ENCODE results near the gene SEL1L3.

The SEL1L3 gene

DNA sequence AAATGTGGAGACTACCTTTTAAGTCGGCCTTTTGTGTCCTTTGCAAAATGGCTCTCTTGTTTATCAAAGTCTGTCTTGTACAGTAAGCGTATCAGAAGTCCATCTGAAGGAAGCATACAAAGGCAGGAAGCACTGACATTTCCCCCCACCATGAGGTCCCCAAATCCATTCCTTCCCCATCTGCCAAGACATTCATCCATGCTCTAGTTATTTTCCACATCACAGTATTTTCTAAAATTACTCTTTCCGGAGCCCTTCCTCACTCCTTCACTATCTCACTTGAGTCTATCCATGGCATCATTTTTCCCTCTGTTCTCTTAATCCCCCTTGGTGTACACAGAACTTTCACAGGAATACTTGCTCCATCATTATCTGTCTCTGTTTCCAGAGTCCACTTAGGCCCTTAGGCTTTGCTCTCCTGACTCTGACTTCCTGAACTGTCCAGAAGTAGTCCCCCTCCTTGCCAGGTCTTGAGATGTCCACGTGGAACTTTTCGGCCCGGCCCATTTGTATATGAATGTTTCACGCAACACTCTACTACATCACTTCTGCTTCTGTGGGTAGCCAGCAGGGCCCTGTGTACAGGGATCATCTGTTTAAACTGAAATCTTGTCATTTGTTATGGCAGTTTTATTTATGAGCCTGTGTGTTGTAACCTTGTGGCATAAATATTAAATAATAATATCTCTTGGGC, 2.1 kb downstream of the SEL1L3 start:
- TF ChIP-seq, protein P1, sequence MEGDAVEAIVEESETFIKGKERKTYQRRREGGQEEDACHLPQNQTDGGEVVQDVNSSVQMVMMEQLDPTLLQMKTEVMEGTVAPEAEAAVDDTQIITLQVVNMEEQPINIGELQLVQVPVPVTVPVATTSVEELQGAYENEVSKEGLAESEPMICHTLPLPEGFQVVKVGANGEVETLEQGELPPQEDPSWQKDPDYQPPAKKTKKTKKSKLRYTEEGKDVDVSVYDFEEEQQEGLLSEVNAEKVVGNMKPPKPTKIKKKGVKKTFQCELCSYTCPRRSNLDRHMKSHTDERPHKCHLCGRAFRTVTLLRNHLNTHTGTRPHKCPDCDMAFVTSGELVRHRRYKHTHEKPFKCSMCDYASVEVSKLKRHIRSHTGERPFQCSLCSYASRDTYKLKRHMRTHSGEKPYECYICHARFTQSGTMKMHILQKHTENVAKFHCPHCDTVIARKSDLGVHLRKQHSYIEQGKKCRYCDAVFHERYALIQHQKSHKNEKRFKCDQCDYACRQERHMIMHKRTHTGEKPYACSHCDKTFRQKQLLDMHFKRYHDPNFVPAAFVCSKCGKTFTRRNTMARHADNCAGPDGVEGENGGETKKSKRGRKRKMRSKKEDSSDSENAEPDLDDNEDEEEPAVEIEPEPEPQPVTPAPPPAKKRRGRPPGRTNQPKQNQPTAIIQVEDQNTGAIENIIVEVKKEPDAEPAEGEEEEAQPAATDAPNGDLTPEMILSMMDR (conservative IDR thresholded peaks at IDR 0.05): no peak
- H3K27ac ChIP-seq: no peak overlapping the region

DNA sequence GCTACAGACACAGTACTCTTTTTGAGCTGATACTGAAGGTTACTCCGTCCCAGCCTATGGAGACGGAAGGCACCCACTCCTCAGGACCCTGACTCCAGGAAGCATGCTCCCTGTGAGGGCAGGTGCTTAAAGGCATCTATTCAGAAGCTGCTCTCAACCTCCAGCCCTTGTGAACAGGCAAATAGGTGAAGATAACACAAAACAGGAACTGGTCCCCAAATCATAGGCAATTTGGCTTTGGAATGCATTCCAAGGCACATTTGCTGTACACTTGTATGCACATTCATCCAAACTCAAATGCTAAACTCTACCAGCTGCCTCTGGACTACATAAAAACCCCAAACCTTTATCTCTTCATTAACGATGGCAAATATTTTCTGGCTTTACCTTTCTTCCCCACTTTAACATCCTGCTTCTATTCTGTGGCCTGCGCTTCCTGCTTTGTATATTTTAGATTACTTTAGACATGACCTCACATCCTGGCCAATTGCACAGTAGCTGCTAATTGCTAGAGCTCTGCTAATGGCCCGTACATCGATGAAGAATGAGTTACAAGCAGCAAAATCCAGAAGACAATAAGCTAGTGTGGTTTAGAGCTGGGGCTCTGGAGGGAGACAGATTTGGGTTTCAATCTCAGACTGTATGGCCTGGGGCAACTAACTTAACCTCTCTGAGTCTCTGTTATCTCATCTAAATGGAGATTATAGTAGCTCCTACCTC, 3.2 kb downstream of the SEL1L3 start:
- H3K27ac ChIP-seq: no peak overlapping the region
- TF ChIP-seq, protein P1 (conservative IDR thresholded peaks at IDR 0.05): no peak

DNA sequence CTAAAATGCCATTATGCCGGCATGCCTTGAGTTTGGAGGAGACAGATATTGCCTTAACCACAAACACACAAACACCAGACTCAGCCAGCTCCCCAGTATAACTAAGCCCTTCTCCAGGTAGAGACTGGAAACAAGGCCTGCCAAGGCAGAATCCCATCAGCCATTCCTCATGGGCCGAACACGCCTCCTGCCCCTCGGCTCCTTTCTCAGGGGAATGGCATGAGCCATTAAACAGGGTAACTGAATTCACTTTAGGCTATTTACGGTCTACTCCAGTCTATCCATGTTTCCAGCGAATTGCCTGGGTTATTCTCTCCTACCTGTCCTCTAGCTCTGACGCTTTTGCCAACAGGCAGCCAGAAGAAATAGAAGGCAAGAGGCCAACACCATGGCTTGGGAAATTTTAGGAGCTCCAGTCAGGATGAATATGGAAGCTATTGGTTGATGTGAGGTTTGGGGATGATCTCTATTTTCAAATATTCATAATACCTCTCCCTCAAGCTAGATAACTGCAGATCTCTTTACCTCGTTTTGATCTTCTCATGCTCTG, 4.9 kb downstream of the SEL1L3 start:
- TF ChIP-seq, protein P1 (conservative IDR thresholded peaks at IDR 0.05): no peak
- no peak overlapping the region for H3K27ac ChIP-seq

DNA sequence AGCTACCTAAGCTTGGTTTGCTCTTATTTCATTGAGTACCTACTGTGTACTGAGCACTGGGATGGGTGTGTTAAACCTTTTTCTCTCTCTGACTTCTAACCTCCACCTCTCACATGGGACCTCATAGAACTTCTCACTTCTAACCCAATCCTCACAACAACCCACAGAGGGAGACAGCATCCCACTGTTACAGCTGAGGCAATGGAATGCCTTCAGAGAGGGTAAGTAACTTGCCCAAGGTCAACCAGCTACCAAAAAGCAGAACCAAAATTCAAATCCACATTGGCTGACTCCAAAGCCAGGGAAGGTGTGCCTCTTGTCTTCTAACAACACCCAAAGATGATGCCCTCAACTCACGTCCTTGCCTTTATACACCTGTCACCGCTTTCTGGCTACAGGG, 5.4 kb downstream of the SEL1L3 start:
- H3K27ac ChIP-seq: no peak overlapping the region
- TF ChIP-seq, protein P1 (conservative IDR thresholded peaks at IDR 0.05): no peak

DNA sequence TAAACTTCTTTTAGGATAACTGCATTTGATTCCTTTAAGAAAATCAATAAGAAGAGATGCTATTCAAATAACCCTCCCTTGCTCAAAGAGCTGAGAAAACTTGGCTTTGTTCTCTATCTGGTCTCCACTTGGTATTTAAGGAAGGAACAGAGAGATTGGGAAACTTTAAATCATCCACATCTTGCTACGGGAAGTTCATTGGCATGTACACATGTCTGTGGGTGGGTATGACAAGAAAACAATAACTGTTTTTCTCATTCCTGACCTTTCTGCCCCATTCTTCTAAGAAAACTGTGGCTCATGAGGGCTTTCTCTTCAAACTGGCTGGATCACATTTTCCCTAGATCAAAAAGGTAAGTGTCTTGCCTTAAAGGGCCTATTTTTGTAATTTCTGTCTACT, 6.0 kb downstream of the SEL1L3 start:
- TF ChIP-seq, protein P1 (conservative IDR thresholded peaks at IDR 0.05): no peak
- no peak overlapping the region for H3K27ac ChIP-seq

DNA sequence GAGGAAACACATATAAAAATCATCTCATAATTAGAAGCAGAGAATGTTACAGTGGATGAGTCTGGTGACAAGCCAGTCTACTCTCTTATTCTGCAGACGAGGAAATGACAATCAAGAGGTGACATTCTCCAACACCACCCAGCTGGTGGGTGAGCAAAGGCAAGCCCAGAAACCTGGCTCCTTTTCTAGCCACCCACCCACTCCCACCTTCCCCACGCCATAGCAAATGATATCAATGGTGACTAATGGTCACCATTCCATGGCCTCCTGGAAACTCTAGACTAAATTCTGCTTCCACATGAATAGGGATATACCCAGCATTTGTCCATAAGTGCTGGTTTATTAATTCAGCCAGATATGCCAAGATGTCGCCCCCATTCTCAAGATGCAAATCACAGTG, 10.7 kb downstream of the SEL1L3 start:
- H3K27ac ChIP-seq: no peak overlapping the region
- TF ChIP-seq, protein P1 (conservative IDR thresholded peaks at IDR 0.05): no peak

DNA sequence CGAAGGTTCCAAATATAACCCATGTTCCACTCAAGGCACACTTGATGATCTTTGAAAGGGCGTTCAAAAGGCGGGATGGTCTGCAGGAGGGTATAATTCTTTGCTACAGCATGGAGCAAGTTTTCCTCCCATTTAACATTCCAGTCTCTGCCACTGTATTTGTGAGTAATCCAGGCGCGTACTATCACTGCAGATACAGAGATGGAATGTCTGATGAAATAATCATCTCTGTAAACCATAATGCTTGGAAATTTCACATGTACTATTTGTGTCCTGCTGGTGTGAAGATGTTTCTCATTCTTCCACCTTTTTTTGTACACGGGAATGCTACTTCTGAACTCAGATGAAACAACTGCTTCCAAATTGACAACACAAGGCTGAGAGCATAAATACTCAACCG, 15.5 kb downstream of the SEL1L3 start:
- TF ChIP-seq, protein P1 (conservative IDR thresholded peaks at IDR 0.05): no peak
- no peak overlapping the region for H3K27ac ChIP-seq
